H54 (cell line): Measurements from ENCODE around the gene RBMS3.

ENCODE experiments used
- DNase-seq: peaks from one replicate; pipeline ENCODE4 v3.0.0; 2011; ENCODE audit warnings: low spot score, mixed read lengths; ENCODE audit not compliant: insufficient read length
- FAIRE-seq: peaks from 3 replicates; lab custom pipeline; 2011; peaks lifted over from hg19 to GRCh38; lab: Jason Lieb, UNC
- POLR2A ChIP-seq: IDR thresholded peaks from 2 replicates; pipeline ENCODE4 v1.6.1; 2011; ENCODE audit warnings: low read depth, mild to moderate bottlenecking, low read length

Gene RBMS3

DNA sequence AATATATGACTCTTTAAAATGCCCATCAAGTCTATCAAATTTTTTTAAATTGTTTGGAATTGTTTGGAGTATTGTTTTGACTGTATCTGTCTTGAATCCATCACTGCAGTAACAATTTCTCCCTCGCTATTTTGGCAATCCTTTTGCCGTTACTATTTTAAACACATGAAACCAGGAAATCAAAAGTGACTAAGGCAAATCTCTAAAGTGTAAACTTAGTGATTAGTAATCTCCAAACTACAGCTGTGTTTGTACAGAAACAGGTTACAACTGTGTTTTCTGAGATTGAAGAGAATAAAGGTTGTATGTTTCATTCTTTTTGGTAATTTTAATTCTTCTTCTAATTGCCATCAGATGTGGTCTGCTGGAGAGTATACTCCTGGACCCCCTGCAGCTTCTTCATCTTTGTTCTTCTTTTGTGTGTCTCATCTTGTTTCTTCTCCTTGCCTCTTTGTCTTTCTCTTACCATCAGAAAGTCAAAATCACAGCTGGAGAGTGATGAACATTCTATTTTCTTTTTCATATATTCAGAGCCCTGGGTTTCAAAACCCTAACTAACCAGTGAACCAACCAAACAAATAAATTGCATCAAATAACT lies 465.4 kb downstream of the RBMS3 start:
- no peak for TF ChIP-seq POLR2A
- FAIRE-seq (no peak), DNase-seq (no peak)

DNA sequence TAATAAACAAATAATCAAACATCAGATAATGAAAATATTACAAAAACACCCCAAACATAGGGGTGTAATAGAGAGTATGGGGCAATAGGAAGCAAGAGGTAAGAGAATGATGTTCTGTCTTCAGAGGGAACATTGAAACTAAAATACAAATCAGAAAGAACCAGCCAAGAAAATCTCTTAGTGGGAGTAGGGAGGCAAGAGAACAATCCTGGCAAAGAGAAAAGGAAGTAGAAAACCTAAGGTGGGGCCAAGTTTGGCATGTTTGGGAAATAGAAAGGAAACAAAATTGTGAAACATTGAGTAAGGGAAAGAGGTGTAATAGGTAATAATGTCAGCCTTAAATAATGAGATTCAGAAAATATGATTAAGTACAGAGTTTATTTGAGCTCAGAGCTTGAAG lies 467.1 kb downstream of the RBMS3 start:
- FAIRE-seq, result no peak
- no peak for TF ChIP-seq POLR2A
- DNase-seq, result no peak

DNA sequence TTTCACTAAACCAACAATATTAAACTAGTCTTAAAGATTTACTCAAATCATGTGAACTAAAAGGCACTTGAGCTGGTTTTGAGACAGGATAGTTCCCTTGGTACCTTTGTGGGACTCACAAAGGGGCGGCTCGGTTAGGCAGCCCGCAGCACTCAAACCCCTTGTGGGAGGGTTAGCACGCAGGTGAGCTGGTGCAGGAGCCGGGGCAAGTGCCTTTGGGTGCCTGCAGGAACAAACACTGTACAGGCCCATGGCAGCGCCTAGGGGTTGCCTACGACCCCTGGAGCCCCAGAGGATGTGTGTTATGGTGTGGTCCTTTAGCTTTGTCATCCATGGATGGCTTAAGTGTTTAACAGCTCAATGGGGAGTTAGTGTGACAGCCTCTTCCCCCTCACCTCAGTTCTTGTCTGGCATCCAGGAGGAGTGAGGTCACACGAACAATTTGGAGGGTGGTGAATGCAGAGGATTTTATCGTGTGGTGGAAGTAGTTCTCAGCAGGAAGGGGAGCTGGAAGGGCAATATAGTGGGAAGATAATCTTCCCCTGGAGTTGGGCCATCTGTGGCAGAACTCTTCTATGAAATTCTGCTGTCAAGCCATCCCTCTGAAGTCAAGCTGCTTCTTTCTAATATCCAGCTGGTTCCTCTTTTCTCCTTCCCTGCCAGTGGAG lies 470.9 kb downstream of the RBMS3 start:
- no peak for TF ChIP-seq POLR2A
- no peak for FAIRE-seq
- DNase-seq, result no peak

DNA sequence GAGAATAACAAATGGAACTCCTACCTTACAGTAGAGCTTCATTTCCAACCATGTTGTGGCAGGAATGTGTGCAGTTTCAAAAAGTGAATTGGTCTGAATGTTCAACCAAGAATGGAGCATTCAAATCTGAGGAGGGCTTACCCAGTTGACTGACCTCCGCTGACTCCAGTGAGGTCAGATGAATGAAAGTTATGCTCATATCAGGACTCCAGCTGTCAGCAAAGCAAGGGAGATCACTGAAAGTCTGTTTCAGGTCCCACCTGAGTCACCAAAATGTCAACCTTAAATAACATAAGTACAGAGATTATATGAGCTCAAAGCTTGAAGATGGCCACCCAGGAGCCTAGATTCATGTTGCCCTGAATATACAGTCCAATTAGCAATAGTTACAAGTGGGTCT lies 473.5 kb downstream of the RBMS3 start:
- TF ChIP-seq POLR2A, result no peak
- FAIRE-seq (no peak), DNase-seq (no peak)

DNA sequence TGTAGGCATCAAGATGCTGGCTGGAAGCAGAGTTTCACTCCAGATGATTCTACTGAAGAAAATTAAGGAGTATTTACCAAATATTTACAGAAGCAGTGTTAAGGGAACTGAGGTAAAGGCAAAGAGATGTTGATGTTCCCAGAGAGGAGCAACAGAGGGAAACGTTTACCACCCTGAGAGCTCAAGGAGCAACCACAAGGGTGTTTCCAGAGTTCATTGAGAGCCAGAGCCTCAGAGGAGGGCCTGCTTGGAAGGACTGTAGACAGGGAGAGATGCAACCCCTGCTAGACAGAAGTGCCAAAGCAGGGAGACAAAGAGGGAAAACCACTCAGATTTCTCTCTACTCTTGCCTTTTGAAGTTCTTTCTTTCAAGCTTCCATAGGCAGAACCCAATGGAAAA lies 474.5 kb downstream of the RBMS3 start:
- no peak for FAIRE-seq
- no peak for DNase-seq
- TF ChIP-seq POLR2A, result no peak

DNA sequence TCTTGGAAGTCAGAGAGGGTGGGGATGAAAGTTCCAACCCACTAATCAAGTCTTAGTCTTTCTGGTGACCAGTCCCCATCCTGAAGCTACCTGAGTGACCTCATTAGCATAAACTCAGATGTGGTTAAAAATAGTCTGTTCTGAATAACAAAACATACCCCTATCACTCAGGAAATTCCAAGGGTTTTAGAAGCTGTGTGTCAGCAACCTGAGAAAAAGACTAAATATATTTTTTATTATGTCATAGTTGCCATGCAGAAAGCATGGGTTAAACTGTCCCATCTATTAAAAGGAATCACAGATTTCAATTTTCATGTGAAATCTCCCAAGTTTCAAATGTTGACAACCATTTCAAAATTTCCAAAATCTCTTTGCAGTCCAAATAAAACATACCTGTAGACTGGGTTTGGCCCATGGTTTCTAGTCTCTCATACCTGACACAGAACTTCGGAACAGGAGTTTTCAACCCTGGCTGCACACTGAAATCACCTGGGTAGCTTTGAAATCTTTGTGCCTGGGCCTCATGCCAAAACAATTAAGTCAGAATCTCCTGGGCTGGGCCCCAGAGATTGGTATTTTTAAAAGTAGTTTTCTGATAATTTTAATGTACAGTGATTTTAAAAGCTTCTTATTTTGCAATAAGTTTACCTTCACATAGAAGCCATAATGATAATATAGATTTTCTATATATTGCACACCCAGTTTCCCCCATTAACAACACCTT lies 476.3 kb downstream of the RBMS3 start:
- no peak for TF ChIP-seq POLR2A
- FAIRE-seq (peak; percentile 81), DNase-seq (no peak)

DNA sequence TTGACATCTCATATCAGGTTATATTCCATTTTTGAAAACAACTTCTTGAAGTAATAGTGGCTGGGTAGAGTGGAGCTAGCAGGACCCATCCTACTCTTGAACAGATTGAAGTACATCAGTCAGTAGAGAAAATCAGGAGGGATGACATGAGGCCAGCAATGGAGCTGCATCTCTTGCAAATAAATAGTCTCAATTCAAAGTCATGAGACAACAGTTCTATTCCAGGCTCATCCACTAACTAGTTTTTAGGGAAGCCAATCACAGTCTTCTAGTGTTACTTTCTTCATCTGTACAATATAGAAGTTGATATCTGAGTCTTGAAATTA lies 477.2 kb downstream of the RBMS3 start:
- no peak for DNase-seq
- FAIRE-seq, result no peak
- no peak for TF ChIP-seq POLR2A

DNA sequence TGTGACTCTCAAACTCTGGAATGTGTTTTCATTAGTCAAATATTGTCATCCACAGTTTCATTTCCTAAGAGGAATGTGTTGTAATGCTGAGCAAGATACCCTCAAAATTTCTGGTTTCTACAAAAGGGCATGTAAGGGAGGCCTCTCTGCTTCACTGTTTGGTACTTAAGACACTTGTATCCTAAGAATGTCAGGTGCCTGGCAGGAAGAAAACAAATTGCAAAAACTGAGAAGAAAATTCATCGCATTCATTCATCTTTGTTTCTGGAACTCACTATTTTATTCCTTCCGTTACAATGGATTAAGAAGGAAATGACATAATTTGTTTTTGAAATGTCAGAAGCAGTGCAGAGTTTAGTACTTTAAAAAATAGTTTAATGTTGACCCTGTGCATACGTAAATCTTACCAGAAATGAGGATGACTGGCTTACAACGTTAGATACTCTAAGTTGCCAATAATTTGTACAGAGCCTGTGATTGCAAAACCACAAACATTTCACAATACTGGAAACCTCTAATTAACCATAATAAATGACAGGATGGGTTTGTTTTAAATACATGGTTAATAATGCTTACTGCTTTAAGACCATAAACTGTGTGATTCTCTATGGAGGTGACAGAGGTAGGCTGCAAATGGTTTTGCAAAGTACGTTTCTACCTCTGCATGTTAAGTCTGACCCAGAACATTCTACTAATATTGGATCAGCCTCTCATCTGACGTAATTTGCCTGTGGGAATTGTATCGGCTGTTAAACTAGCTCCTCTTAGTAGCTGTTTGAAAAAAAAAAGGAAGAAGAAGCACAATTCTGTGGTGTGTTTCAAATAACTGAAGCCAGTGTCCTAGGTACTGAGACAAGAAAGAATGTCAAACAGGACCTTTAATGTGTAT lies 477.8 kb downstream of the RBMS3 start:
- no peak for TF ChIP-seq POLR2A
- FAIRE-seq, result peak; percentile 85
- no peak for DNase-seq

DNA sequence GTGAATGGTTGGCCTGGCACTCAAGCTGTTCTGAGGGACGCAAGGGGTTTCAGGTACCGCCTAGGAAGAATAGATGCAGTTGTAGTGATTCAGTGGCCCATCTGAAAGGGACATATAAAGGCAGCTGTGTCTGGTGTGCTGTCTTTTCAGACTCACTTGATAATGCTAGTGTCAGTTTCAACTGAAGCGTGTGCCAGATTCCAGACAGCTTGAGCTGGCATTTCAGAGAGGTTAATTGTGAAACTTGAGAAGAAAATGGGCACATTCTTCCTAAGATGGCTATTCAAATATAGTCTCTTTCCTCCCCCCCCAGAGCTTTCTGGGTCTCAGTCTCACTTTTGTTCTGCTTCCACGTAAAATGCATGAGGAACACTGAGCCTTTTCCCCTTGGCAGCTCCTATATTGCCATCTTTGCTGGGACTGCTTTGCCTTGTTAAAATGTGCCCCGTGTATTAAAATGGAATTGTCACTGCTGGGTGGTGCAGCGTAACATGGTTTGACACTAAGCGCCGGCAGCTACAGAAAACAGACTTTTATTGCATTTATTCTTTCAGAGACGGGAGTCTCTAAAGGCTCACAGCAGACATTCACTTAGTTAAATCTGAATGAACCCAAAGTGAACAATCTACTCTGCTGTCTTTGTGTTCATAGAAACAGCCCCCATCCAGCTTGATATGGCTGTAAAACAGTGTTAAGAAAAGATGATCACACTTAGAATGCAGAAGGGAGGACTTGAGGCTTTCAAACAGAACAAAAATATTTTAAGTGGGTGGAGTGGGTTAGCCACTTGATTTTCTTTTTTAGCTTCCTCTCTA lies 478.7 kb downstream of the RBMS3 start:
- TF ChIP-seq POLR2A, result no peak
- no peak for DNase-seq
- peak; percentile 97 for FAIRE-seq

DNA sequence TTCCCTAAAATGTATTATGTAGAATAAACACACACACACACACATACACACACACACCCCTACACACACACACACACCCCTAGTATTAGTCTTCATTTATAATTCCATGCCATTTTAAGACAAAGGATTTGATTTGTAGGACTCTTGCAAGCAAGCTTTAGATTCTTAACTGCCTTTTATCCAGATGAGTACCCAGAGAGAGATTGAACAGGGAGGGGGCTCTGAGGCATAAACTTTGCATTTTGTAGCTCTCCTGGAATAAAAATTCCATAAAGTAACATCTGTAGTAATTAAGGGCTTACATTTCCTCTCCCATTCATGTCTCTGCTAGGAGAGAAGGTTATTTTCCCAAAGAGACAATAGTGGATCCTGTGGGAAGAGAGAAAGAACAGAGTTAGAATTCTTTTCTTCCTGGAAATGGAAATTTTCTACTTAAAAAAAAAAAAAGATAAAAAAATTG lies 479.4 kb downstream of the RBMS3 start:
- TF ChIP-seq POLR2A, result no peak
- DNase-seq, result no peak
- FAIRE-seq, result no peak

DNA sequence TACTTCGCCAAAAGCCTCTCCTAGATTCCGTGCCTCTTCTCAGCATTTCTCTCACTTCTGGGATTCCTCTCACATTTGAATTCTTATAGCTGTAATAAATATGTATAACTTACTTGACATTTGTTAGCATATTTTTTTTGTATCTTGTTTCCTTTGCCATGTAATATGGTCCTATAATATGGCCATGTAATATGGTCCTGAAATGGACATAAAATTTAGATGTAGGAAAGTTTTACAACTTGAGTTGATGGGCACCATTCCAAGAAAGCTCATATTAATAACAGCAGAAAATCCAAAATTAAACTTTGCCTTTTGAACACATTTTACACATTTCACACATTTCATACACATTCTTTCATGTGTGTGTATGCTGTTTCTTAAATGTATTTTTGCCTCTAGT lies 480.6 kb downstream of the RBMS3 start:
- FAIRE-seq (no peak), DNase-seq (no peak)
- no peak for TF ChIP-seq POLR2A

DNA sequence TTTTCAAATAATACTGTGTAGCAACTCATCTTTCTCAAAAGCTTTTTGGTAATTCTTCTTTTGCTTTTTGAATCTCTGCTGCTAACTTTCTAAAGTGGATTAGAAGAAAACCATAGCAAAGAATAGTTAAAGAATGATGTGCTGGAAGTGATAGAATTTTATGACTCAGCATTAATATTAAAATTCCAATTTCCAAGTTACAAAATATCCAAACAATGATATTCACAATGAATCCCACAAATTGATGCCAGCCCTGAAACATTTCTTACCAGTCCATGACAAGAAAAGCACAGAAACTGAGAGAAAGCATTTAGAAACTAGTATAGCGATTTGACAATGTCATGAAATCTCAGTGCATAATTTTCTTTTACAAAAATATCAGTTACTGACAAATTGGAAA lies 482.2 kb downstream of the RBMS3 start:
- DNase-seq (no peak), FAIRE-seq (no peak)
- TF ChIP-seq POLR2A, result no peak

DNA sequence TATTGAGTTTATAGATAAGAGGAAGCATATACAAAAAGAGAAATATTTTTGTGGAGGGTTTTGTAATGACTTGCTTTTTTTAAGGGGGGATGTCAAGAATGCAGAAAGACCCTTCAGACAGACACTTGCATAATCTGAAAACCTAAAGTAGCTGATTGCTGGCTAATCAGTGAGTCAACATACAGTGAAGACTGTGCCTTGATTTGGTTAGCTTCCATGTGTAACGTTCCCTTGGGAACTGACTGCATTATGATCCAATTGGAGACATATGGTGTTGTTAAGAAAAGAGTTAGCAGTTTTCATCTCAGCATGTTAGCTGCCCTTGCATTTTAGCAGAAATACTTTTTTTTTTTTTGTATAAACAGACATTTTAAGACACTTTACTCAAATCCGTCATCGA lies 483.2 kb downstream of the RBMS3 start:
- TF ChIP-seq POLR2A, result no peak
- DNase-seq (no peak), FAIRE-seq (peak; percentile 79)
